Neural cell (in vitro differentiated cells): ENCODE measurements around the gene LIME1.

Experiments
- RAD21 ChIP-seq: fragments of 450-650 bp; conservative IDR thresholded peaks from 2 replicates; pipeline ENCODE4 v1.6.1; 2014; ENCODE audit warnings: antibody characterized with exemption, mild to moderate bottlenecking, moderate library complexity
- TF ChIP-seq, protein P1 (sequence below): fragments of 450-650 bp; IDR thresholded peaks from 2 replicates; pipeline ENCODE4 v1.5.1; 2014; ENCODE audit warnings: antibody characterized with exemption, mild to moderate bottlenecking, moderate library complexity; ENCODE audit not compliant: poor library complexity, severe bottlenecking

DNA sequence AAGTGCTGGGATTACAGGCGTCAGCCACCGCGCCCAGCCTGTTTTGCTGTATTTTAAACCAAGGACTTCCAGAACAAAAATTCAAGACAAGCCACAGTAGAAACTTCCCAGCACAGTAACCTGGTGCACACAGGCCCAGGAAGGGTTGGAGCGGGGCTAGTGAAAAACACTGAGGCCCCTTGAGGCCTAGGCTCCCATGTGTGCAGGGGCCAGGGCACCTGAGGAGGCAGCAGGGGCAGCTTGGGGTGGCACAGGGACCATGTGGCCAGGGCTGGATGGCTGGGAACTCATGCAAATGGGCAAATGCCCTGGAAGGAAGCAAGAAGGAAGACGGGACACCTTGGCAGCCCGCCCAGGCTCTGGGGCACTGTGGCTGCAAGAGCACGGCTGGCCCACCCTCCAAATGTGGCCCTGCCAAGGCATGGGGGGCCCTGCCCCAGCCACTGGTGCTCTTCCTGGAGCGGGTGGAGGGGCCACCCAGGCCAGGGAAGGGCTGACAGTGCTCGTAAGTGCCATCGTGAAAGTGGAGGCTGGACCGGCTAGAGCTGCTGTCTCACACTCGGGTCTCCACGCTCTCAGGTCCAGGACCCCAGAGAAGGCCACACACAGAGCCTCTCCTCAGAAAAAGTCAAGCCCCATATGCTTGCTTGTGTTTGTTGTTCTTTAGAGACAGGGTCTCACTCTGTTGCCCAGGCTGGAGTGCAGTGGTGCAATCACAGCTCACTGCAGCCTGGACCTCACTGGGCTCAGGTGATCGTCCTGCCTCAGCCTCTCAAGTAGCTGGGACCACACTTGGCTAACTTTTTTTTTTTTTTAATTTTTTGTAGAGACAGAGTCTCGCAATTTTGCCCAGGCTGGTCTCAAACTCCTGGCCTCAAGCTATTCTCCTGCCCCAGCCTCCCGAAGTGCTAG is 13.4 kb downstream of the LIME1 start:
- TF ChIP-seq, protein P1, sequence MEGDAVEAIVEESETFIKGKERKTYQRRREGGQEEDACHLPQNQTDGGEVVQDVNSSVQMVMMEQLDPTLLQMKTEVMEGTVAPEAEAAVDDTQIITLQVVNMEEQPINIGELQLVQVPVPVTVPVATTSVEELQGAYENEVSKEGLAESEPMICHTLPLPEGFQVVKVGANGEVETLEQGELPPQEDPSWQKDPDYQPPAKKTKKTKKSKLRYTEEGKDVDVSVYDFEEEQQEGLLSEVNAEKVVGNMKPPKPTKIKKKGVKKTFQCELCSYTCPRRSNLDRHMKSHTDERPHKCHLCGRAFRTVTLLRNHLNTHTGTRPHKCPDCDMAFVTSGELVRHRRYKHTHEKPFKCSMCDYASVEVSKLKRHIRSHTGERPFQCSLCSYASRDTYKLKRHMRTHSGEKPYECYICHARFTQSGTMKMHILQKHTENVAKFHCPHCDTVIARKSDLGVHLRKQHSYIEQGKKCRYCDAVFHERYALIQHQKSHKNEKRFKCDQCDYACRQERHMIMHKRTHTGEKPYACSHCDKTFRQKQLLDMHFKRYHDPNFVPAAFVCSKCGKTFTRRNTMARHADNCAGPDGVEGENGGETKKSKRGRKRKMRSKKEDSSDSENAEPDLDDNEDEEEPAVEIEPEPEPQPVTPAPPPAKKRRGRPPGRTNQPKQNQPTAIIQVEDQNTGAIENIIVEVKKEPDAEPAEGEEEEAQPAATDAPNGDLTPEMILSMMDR = no peak
- TF ChIP-seq RAD21 = no peak
